Activated T-cell treated with anti-CD3 and anti-CD28 coated beads, Interleukin-2, amount 50 U/mL, for 72 hours (primary cell): ENCODE results near the gene SIRPA. TPM values are rescaled to one million over a fixed set of nuclear protein-coding genes. Genes with fewer than 3 reads are reported as not detected.

Experiments
- ATAC-seq, 2 donors: fragments of 150-1000 bp; cut with Tn5 transposase; replicated peaks in 1 of 2; 2 replicates each; pipeline ENCODE4 v1.10.0; 2021; ENCODE audit warnings: moderate library complexity in 2 of 2, mild to moderate bottlenecking in 1 of 2
- DNase-seq, 2 donors: peaks; one replicate each; pipeline ENCODE4 v3.0.0; 2021 to 2022; ENCODE audit warnings: mixed read lengths in 1 of 2
- H3K27ac Mint-ChIP-seq: one replicate; pipeline ENCODE4 v1.8.0; 2022; ENCODE audit warnings: mild to moderate bottlenecking, moderate library complexity, mixed read lengths
- H3K27me3 Mint-ChIP-seq: one replicate; pipeline ENCODE4 v1.8.0; 2022; ENCODE audit warnings: low read depth, mixed read lengths
- H3K36me3 Mint-ChIP-seq, 2 donors: one replicate each; pipeline ENCODE4 v1.8.0; 2022; ENCODE audit warnings: mixed read lengths in 2 of 2, mild to moderate bottlenecking in 1 of 2; ENCODE audit not compliant: insufficient read depth in 2 of 2
- H3K4me1 Mint-ChIP-seq: one replicate; pipeline ENCODE4 v1.8.0; 2022; ENCODE audit warnings: low read depth, mixed read lengths
- H3K4me3 Mint-ChIP-seq, 2 donors: one replicate each; pipeline ENCODE4 v1.8.0; 2022; ENCODE audit warnings: mild to moderate bottlenecking in 2 of 2, mixed read lengths in 2 of 2, moderate library complexity in 2 of 2
- H3K9me3 Mint-ChIP-seq, 2 donors: one replicate each; pipeline ENCODE4 v1.8.0; 2022; ENCODE audit warnings: mixed read lengths in 2 of 2
- total RNA-seq, 2 donors: library from RNA; stranded (reverse); gene quantifications; one replicate each; pipeline ENCODE4 v1.2.3, GENCODE V29; 2022

Gene SIRPA
- total RNA-seq, 2 donors from 2014 or later: 0.05 to 0.22 TPM

- H3K27ac Mint-ChIP-seq: no peak overlapping the region
- no peaks in the 10 kb centered on the region for H3K36me3 Mint-ChIP-seq
- H3K4me3 Mint-ChIP-seq: no peak overlapping the region
- H3K4me1 Mint-ChIP-seq: no peaks in the 10 kb centered on the region
- H3K9me3 Mint-ChIP-seq: no peaks in the 10 kb centered on the region
- no peak for ATAC-seq
- peaks cover 17% of the 10 kb centered on the region for H3K27me3 Mint-ChIP-seq
- no peak for DNase-seq
These were observed 30.0 kb downstream of the SIRPA start for GRCh38 chr20:1924910-1925861.

- H3K27ac Mint-ChIP-seq: no peak overlapping the region
- H3K9me3 Mint-ChIP-seq: no peaks in the 10 kb centered on the region
- H3K4me1 Mint-ChIP-seq: no peaks in the 10 kb centered on the region
- DNase-seq: no peak
- no peak for ATAC-seq
- H3K4me3 Mint-ChIP-seq: no peak overlapping the region
- no peaks in the 10 kb centered on the region for H3K36me3 Mint-ChIP-seq
- peaks cover 17% of the 10 kb centered on the region for H3K27me3 Mint-ChIP-seq
These were observed 31.0 kb downstream of the SIRPA start for GRCh38 chr20:1926237-1926636.

- Mint-ChIP-seq H3K4me1 (no peaks in the 10 kb centered on the region), H3K27me3 (peaks cover 26% of the 10 kb centered on the region), H3K36me3 (no peaks in the 10 kb centered on the region), H3K9me3 (no peaks in the 10 kb centered on the region), H3K27ac (no peak overlapping the region), H3K4me3 (no peak overlapping the region)
- DNase-seq: no peak
- ATAC-seq: no peak
These were observed 32.0 kb downstream of the SIRPA start for GRCh38 chr20:1927217-1927616.

GRCh38 chr20:1928154-1928553 lies 32.9 kb downstream of the SIRPA start:
- no peak overlapping the region for H3K4me3 Mint-ChIP-seq
- peaks cover 36% of the 10 kb centered on the region for H3K27me3 Mint-ChIP-seq
- ATAC-seq (no peak), DNase-seq (no peak)
- no peaks in the 10 kb centered on the region for H3K4me1 Mint-ChIP-seq
- H3K9me3 Mint-ChIP-seq: no peaks in the 10 kb centered on the region
- H3K27ac Mint-ChIP-seq: no peak overlapping the region
- no peaks in the 10 kb centered on the region for H3K36me3 Mint-ChIP-seq

GRCh38 chr20:1928782-1929181 lies 33.6 kb downstream of the SIRPA start:
- H3K36me3 Mint-ChIP-seq: no peaks in the 10 kb centered on the region
- H3K4me1 Mint-ChIP-seq: no peaks in the 10 kb centered on the region
- DNase-seq: no peak
- peaks cover 36% of the 10 kb centered on the region for H3K27me3 Mint-ChIP-seq
- no peak for ATAC-seq
- no peak overlapping the region for H3K4me3 Mint-ChIP-seq
- no peaks in the 10 kb centered on the region for H3K9me3 Mint-ChIP-seq
- H3K27ac Mint-ChIP-seq: no peak overlapping the region

- no peak overlapping the region for H3K4me3 Mint-ChIP-seq
- no peaks in the 10 kb centered on the region for H3K4me1 Mint-ChIP-seq
- H3K27ac Mint-ChIP-seq: no peak overlapping the region
- ATAC-seq (no peak), DNase-seq (no peak)
- no peaks in the 10 kb centered on the region for H3K36me3 Mint-ChIP-seq
- no peaks in the 10 kb centered on the region for H3K9me3 Mint-ChIP-seq
- peaks cover 36% of the 10 kb centered on the region for H3K27me3 Mint-ChIP-seq
These were observed 34.3 kb downstream of the SIRPA start for GRCh38 chr20:1929460-1929859.

- no peaks in the 10 kb centered on the region for H3K36me3 Mint-ChIP-seq
- H3K9me3 Mint-ChIP-seq: no peaks in the 10 kb centered on the region
- DNase-seq: no peak
- no peak overlapping the region for H3K4me3 Mint-ChIP-seq
- no peak overlapping the region for H3K27ac Mint-ChIP-seq
- H3K4me1 Mint-ChIP-seq: no peaks in the 10 kb centered on the region
- peaks cover 36% of the 10 kb centered on the region for H3K27me3 Mint-ChIP-seq
- no peak for ATAC-seq
These were observed 35.0 kb downstream of the SIRPA start for GRCh38 chr20:1930165-1930564.

GRCh38 chr20:1931830-1932229 lies 36.6 kb downstream of the SIRPA start:
- H3K4me3 Mint-ChIP-seq: no peak overlapping the region
- H3K27me3 Mint-ChIP-seq: peaks cover 40% of the 10 kb centered on the region
- DNase-seq: no peak
- H3K4me1 Mint-ChIP-seq: no peaks in the 10 kb centered on the region
- H3K27ac Mint-ChIP-seq: no peak overlapping the region
- H3K36me3 Mint-ChIP-seq: no peaks in the 10 kb centered on the region
- ATAC-seq: no peak
- no peaks in the 10 kb centered on the region for H3K9me3 Mint-ChIP-seq

GRCh38 chr20:1932971-1933370 lies 37.8 kb downstream of the SIRPA start:
- H3K4me1 Mint-ChIP-seq: no peaks in the 10 kb centered on the region
- ATAC-seq (no peak), DNase-seq (no peak)
- no peak overlapping the region for H3K4me3 Mint-ChIP-seq
- no peaks in the 10 kb centered on the region for H3K9me3 Mint-ChIP-seq
- H3K27me3 Mint-ChIP-seq: peaks cover 41% of the 10 kb centered on the region
- no peaks in the 10 kb centered on the region for H3K36me3 Mint-ChIP-seq
- H3K27ac Mint-ChIP-seq: no peak overlapping the region

- ATAC-seq (no peak), DNase-seq (no peak)
- H3K27ac Mint-ChIP-seq: no peak overlapping the region
- H3K4me1 Mint-ChIP-seq: no peaks in the 10 kb centered on the region
- H3K36me3 Mint-ChIP-seq: no peaks in the 10 kb centered on the region
- H3K9me3 Mint-ChIP-seq: no peaks in the 10 kb centered on the region
- no peak overlapping the region for H3K4me3 Mint-ChIP-seq
- H3K27me3 Mint-ChIP-seq: peaks cover 36% of the 10 kb centered on the region
These were observed 38.3 kb downstream of the SIRPA start for GRCh38 chr20:1933465-1933870.

GRCh38 chr20:1934156-1934555 lies 38.9 kb downstream of the SIRPA start:
- Mint-ChIP-seq H3K27ac (no peak overlapping the region), H3K4me3 (no peak overlapping the region), H3K4me1 (no peaks in the 10 kb centered on the region), H3K27me3 (peaks cover 30% of the 10 kb centered on the region), H3K9me3 (no peaks in the 10 kb centered on the region), H3K36me3 (no peaks in the 10 kb centered on the region)
- ATAC-seq: no peak
- no peak for DNase-seq

- H3K9me3 Mint-ChIP-seq: no peaks in the 10 kb centered on the region
- H3K27ac Mint-ChIP-seq: no peak overlapping the region
- H3K27me3 Mint-ChIP-seq: peaks cover 26% of the 10 kb centered on the region
- no peak overlapping the region for H3K4me3 Mint-ChIP-seq
- H3K4me1 Mint-ChIP-seq: no peaks in the 10 kb centered on the region
- ATAC-seq: no peak
- no peaks in the 10 kb centered on the region for H3K36me3 Mint-ChIP-seq
- no peak for DNase-seq
These were observed 39.7 kb downstream of the SIRPA start for GRCh38 chr20:1934721-1935573.

GRCh38 chr20:1935696-1936366 lies 40.6 kb downstream of the SIRPA start:
- peaks cover 26% of the 10 kb centered on the region for H3K27me3 Mint-ChIP-seq
- no peak overlapping the region for H3K4me3 Mint-ChIP-seq
- no peaks in the 10 kb centered on the region for H3K9me3 Mint-ChIP-seq
- no peak overlapping the region for H3K27ac Mint-ChIP-seq
- H3K4me1 Mint-ChIP-seq: no peaks in the 10 kb centered on the region
- ATAC-seq: no peak
- DNase-seq: no peak
- H3K36me3 Mint-ChIP-seq: no peaks in the 10 kb centered on the region
